Caco-2 (cell line): Measurements from ENCODE around the gene NXN. TPM values are rescaled to one million over a fixed set of nuclear protein-coding genes. Genes with fewer than 3 reads are reported as not detected.

Experiments used
- BruUV-seq: library from RNA; stranded (reverse); fragments of 400-500 nt; replicated peaks from 2 replicates; lab custom pipeline; 2021; lab: Mats Ljungman, UMichigan
- CTCF ChIA-PET: fragments of 300-600 bp; sonication (Branson Sonifier 250); formaldehyde crosslinking; loops from one replicate; lab custom pipeline; 2022; ENCODE audit warnings: antibody characterized with exemption; lab: Charles Lee
- POLR2A ChIA-PET: fragments of 300-600 bp; sonication (Branson Sonifier 250); formaldehyde crosslinking; loops from one replicate; lab custom pipeline; 2022; ENCODE audit warnings: antibody characterized with exemption; lab: Charles Lee
- DNase-seq, 2 experiments: peaks; one replicate each; pipeline versions ENCODE4 v3.0.0 to v3.0.0-alpha.2; 2020 to 2022
- H3K27me3 ChIP-seq: replicated peaks from 2 replicates; pipeline ENCODE4 v1.6.0; 2011; ENCODE audit warnings: low read length; ENCODE audit not compliant: control insufficient read depth, insufficient read depth
- H3K36me3 ChIP-seq: 2 replicates; pipeline ENCODE4 v1.5.1; 2011; ENCODE audit warnings: low read length; ENCODE audit not compliant: control insufficient read depth, insufficient read depth
- H3K4me1 ChIP-seq: fragments of 250-450 bp; sonication (Bioruptor Pico); 2 replicates; pipeline ENCODE4 v1.5.1; 2020; ENCODE audit warnings: mild to moderate bottlenecking
- H3K4me3 ChIP-seq: 2 replicates; pipeline ENCODE4 v1.5.1; 2011; ENCODE audit warnings: low read depth, mild to moderate bottlenecking, control low read depth, low read length
- H3K9me3 ChIP-seq: fragments of 250-450 bp; sonication (Bioruptor Pico); 2 replicates; pipeline ENCODE4 v1.5.1; 2020; ENCODE audit warnings: mild to moderate bottlenecking, moderate library complexity
- H3K27ac Mint-ChIP-seq: one replicate; pipeline ENCODE4 v1.8.0; 2022; ENCODE audit warnings: mixed read lengths; ENCODE audit not compliant: unreplicated experiment
- H3K27me3 Mint-ChIP-seq: one replicate; pipeline ENCODE4 v1.8.0; 2022; ENCODE audit warnings: mixed read lengths; ENCODE audit not compliant: insufficient read depth, unreplicated experiment
- H3K36me3 Mint-ChIP-seq: one replicate; pipeline ENCODE4 v1.8.0; 2022; ENCODE audit warnings: mild to moderate bottlenecking, mixed read lengths; ENCODE audit not compliant: insufficient read depth, unreplicated experiment
- H3K4me1 Mint-ChIP-seq: one replicate; pipeline ENCODE4 v1.8.0; 2022; ENCODE audit warnings: low read depth, mixed read lengths; ENCODE audit not compliant: unreplicated experiment
- H3K4me3 Mint-ChIP-seq: one replicate; pipeline ENCODE4 v1.8.0; 2022; ENCODE audit warnings: mild to moderate bottlenecking, moderate library complexity, mixed read lengths; ENCODE audit not compliant: unreplicated experiment
- H3K9me3 Mint-ChIP-seq: one replicate; pipeline ENCODE4 v1.8.0; 2022; ENCODE audit warnings: mixed read lengths; ENCODE audit not compliant: unreplicated experiment
- intact Hi-C: fragments of 100-400 bp; cut with micrococcal nuclease; formaldehyde crosslinking; loops from one replicate; pipeline ENCODE4 v1.10.0; 2022; ENCODE audit not compliant: unreplicated experiment
- total RNA-seq: library from RNA; stranded (reverse); gene quantifications from 2 replicates; pipeline ENCODE4 v1.2.3, GENCODE V29; 2022
- TF ChIP-seq, protein P1 (sequence below), 2 experiments: fragments of 200-600 bp in 1 of 2; IDR thresholded peaks; 1 replicate in 1 of 2; 2 replicates in 1 of 2; pipeline versions ENCODE4 v1.5.1 to v1.8.0; 2011 to 2022; ENCODE audit warnings: antibody characterized with exemption in 1 of 2, control low read depth in 1 of 2, inconsistent platforms in 1 of 2, low read depth in 1 of 2, low read length in 1 of 2, mild to moderate bottlenecking in 1 of 2, moderate library complexity in 1 of 2; ENCODE audit not compliant: insufficient read depth in 1 of 2, severe bottlenecking in 1 of 2, unreplicated experiment in 1 of 2

NXN gene
- total RNA-seq, 1 experiment from 2014 or later, result 76.7 TPM

DNA sequence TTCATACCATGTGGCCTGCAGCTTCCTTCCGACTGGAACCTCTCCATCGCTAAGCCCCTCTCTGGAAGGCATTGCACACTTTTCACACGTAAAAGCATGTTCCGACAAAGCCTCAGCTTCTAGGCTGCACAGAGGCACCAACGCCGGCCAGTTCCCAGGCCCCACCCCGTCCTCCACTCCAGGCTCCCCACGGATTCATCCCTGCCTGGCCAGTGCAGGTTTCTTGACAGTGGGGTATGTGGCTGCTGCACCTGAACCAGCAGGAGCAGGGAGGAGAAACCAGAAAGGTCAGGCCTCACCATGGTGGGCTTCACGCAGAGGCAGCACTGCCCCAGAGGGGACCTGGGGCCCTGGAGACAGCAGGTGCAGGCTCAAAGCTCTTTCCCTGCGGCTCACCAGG lies 31.6 kb upstream of the NXN start:
- TF ChIP-seq, protein P1, sequence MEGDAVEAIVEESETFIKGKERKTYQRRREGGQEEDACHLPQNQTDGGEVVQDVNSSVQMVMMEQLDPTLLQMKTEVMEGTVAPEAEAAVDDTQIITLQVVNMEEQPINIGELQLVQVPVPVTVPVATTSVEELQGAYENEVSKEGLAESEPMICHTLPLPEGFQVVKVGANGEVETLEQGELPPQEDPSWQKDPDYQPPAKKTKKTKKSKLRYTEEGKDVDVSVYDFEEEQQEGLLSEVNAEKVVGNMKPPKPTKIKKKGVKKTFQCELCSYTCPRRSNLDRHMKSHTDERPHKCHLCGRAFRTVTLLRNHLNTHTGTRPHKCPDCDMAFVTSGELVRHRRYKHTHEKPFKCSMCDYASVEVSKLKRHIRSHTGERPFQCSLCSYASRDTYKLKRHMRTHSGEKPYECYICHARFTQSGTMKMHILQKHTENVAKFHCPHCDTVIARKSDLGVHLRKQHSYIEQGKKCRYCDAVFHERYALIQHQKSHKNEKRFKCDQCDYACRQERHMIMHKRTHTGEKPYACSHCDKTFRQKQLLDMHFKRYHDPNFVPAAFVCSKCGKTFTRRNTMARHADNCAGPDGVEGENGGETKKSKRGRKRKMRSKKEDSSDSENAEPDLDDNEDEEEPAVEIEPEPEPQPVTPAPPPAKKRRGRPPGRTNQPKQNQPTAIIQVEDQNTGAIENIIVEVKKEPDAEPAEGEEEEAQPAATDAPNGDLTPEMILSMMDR (IDR thresholded peaks at IDR 0.05; ENCODE audit: insufficient read depth in 1 of 2, low read depth in 1 of 2, low read length in 1 of 2, severe bottlenecking in 1 of 2, unreplicated experiment in 1 of 2), result no peak
- H3K36me3 Mint-ChIP-seq, result peaks cover 16% of the 10 kb centered on the region
- no peak for DNase-seq
- no peaks in the 10 kb centered on the region for H3K9me3 Mint-ChIP-seq
- H3K4me1 ChIP-seq, result peaks cover 4% of the 10 kb centered on the region
- intact Hi-C loops, result no loop called here
- peaks cover 1% of the 10 kb centered on the region; the same call in 1 of the 2 replicates for H3K36me3 ChIP-seq
- H3K4me1 Mint-ChIP-seq, result no peaks in the 10 kb centered on the region
- H3K27me3 Mint-ChIP-seq, result no peaks in the 10 kb centered on the region
- BruUV-seq, result no TSS peak
- no peak overlapping the region for H3K4me3 Mint-ChIP-seq
- peak overlapping the region; percentile 29 for H3K27ac Mint-ChIP-seq
- H3K9me3 ChIP-seq, result no peaks in the 10 kb centered on the region
- no peaks in the 10 kb centered on the region for H3K27me3 ChIP-seq
- CTCF ChIA-PET, result interaction anchor here (1.7 kb wide), 1 partner anchor 45 kb away, joined by 6 read pairs; no protein-coding TSS in a partner anchor
- H3K4me3 ChIP-seq, result no peak overlapping the region
- POLR2A ChIA-PET, result no interaction called here

DNA sequence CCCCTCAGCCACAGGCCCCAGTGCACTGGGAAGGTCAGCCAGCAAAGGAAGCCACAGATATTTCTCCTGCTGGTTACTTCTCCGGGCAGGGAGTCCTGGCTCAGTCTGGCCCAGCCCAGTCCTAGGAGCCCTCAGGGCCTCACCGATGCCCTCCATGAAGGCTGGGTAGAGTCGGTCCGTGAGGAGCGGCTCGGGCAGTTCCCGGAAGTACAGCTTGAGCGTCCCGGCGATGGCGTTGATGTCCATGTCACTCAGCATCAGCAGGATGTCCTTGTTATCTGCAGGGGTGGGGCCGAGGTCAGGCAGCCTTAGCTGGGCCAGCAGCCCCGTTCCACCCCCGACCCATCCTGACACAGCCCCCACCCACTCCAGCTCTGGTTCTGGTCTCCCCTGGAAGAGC lies 31.0 kb upstream of the NXN start:
- Histone ChIP-seq H3K4me1 (peaks cover 9% of the 10 kb centered on the region), H3K36me3 (peaks cover 1% of the 10 kb centered on the region; the same call in 1 of the 2 replicates), H3K9me3 (no peaks in the 10 kb centered on the region), H3K27me3 (no peaks in the 10 kb centered on the region), H3K4me3 (no peak overlapping the region)
- CTCF ChIA-PET, result interaction anchor here (1.7 kb wide), 1 partner anchor 46 kb away, joined by 6 read pairs; no protein-coding TSS in a partner anchor
- H3K27ac Mint-ChIP-seq, result no peak overlapping the region
- intact Hi-C loops, result no loop called here
- POLR2A ChIA-PET, result no interaction called here
- H3K4me3 Mint-ChIP-seq, result no peak overlapping the region
- TF ChIP-seq, protein P1 (IDR thresholded peaks at IDR 0.05; ENCODE audit: insufficient read depth in 1 of 2, low read depth in 1 of 2, low read length in 1 of 2, severe bottlenecking in 1 of 2, unreplicated experiment in 1 of 2), result no peak
- peaks cover 1% of the 10 kb centered on the region for H3K4me1 Mint-ChIP-seq
- DNase-seq, result no peak
- BruUV-seq, result no TSS peak
- no peaks in the 10 kb centered on the region for H3K9me3 Mint-ChIP-seq
- no peaks in the 10 kb centered on the region for H3K27me3 Mint-ChIP-seq
- H3K36me3 Mint-ChIP-seq, result peaks cover 20% of the 10 kb centered on the region

DNA sequence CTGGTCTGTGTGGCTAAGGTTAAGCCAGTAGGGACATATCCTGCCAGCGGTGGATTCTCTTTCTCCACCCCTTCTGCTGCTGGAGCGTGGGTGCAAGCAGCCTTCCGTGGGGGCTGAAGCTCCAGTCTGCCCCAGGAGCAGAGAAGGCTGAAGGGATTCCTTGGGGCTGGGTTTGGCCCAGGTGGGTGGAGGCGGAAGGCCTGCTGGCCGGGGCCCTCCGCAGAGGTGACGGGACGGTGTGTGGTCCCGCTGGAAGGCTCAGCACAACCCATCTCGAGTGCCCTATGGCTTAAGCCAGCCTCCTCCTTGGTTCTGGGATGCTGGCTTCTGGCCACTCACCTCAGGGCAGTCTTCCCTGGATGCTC lies 30.5 kb upstream of the NXN start:
- DNase-seq, result no peak
- TF ChIP-seq, protein P1 (IDR thresholded peaks at IDR 0.05; ENCODE audit: insufficient read depth in 1 of 2, low read depth in 1 of 2, low read length in 1 of 2, severe bottlenecking in 1 of 2, unreplicated experiment in 1 of 2), result no peak
- Histone ChIP-seq H3K27me3 (no peaks in the 10 kb centered on the region), H3K4me1 (peaks cover 9% of the 10 kb centered on the region), H3K4me3 (no peak overlapping the region), H3K36me3 (peaks cover 1% of the 10 kb centered on the region; the same call in 1 of the 2 replicates), H3K9me3 (no peaks in the 10 kb centered on the region)
- Mint-ChIP-seq H3K9me3 (no peaks in the 10 kb centered on the region), H3K36me3 (peaks cover 25% of the 10 kb centered on the region), H3K27me3 (no peaks in the 10 kb centered on the region), H3K27ac (no peak overlapping the region), H3K4me1 (peaks cover 7% of the 10 kb centered on the region), H3K4me3 (no peak overlapping the region)
- CTCF ChIA-PET, result interaction anchor here (1.7 kb wide), 1 partner anchor 46 kb away, joined by 6 read pairs; no protein-coding TSS in a partner anchor
- no TSS peak for BruUV-seq
- POLR2A ChIA-PET, result no interaction called here
- intact Hi-C loops, result no loop called here
